Small intestine (tissue), 7 donors: ENCODE measurements around the gene RFPL1. TPM values are rescaled to one million over a fixed set of nuclear protein-coding genes. Genes with fewer than 3 reads are reported as not detected.

Source experiments
- DNase-seq, 2 donors: peaks; one replicate each; pipeline versions ENCODE4 v3.0.0 to v3.0.0-alpha.2; 2013
- FAIRE-seq: peaks from 2 replicates; lab custom pipeline; 2012; peaks lifted over from hg19 to GRCh38; lab: Jason Lieb, UNC
- H3K27ac ChIP-seq, 3 donors: one replicate each; pipeline ENCODE4 v1.5.1; 2013; ENCODE audit warnings: low read length in 2 of 3, mild to moderate bottlenecking in 2 of 3, control low read depth in 1 of 3, inconsistent platforms in 1 of 3, low read depth in 1 of 3, moderate library complexity in 1 of 3
- H3K27me3 ChIP-seq, 3 donors: one replicate each; pipeline ENCODE4 v1.6.1; 2013; ENCODE audit warnings: low read length in 3 of 3, inconsistent platforms in 1 of 3; ENCODE audit not compliant: control insufficient read depth in 3 of 3, insufficient read depth in 3 of 3
- H3K36me3 ChIP-seq, 3 donors: one replicate each; pipeline ENCODE4 v1.6.1; 2013; ENCODE audit warnings: low read length in 3 of 3, inconsistent platforms in 1 of 3, low read depth in 1 of 3, mild to moderate bottlenecking in 1 of 3, moderate library complexity in 1 of 3; ENCODE audit not compliant: control insufficient read depth in 3 of 3, insufficient read depth in 2 of 3
- H3K4me1 ChIP-seq, 3 donors: one replicate each; pipeline ENCODE4 v1.6.1; 2013; ENCODE audit warnings: low read length in 2 of 3, inconsistent platforms in 1 of 3, low read depth in 1 of 3, mild to moderate bottlenecking in 1 of 3, moderate library complexity in 1 of 3; ENCODE audit not compliant: control insufficient read depth in 3 of 3, insufficient read depth in 2 of 3
- H3K4me3 ChIP-seq, 3 donors: one replicate each; pipeline ENCODE4 v1.5.1; 2013; ENCODE audit warnings: low read length in 3 of 3, control low read depth in 1 of 3, inconsistent platforms in 1 of 3, low read depth in 1 of 3, mild to moderate bottlenecking in 1 of 3, moderate library complexity in 1 of 3
- H3K9me3 ChIP-seq, 2 donors: one replicate each; pipeline ENCODE4 v1.6.1; 2013; ENCODE audit warnings: low read depth in 1 of 2, low read length in 1 of 2; ENCODE audit not compliant: control insufficient read depth in 2 of 2, insufficient read depth in 1 of 2
- WGBS, 3 donors: extraction: QIAGEN DNeasy Blood & Tissue Kit; methylation state at CpG; one replicate each; pipeline ENCODE4 v1.1.7; 2013; 5-methylcytosine and 5-hydroxymethylcytosine counted together
- polyA plus RNA-seq, 4 donors: library from polyadenylated mRNA; stranded (reverse) in 3 of 4; unstranded in 1 of 4; fragments of 200-250 nt in 3 of 4; fragments of 120-200 nt in 1 of 4; gene quantifications; one replicate each; pipeline versions ENCODE4 v1.2.1 to v1.2.3, GENCODE V29; 2013
- donor health status: healthy with polysubstance abuse.
- donor health status: control.
- donor health status: control.
- donor health status: Bipolar disorder and iron deficiency.
- donor health status: healthy.

Gene RFPL1
- polyA plus RNA-seq, 4 donors: 0.04 to 0.43 TPM; not detected in 2

DNA sequence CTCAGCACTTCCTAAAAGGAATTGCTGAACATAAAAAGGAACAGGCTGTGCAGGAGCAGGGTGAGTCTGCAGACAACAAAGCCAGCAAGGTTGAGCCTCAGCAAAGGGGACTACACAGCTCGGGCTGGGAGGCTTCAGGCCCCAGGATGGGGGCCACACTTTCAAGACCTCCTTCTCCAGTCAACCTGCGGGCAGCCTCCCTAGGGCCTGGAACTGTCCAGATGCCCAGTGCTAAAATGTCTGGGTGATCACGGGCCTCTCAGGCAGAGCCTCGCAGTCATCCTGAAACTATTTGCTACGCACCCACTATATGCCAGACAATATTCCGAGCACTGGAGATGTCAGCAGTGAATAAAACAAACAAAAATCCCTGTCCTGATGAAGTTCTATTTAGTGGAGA, 37.7 kb downstream of the RFPL1 start:
- FAIRE-seq (no peak), DNase-seq (no peak)
- WGBS, 3 donors: 51 to 71% (median 54%) methylated on average over 6 of the region's 6 CpGs
- no peak overlapping the region for H3K4me3 ChIP-seq
- no peak overlapping the region for H3K27ac ChIP-seq
- peaks cover 0 to 26% (median 22%) of the 10 kb centered on the region in 3 donors for H3K27me3 ChIP-seq
- peaks cover 0 to 2% (median 0%) of the 10 kb centered on the region in 3 donors for H3K4me1 ChIP-seq
- peaks cover 0 to 2% of the 10 kb centered on the region in 2 donors for H3K9me3 ChIP-seq
- peaks cover 0 to 3% (median 0%) of the 10 kb centered on the region in 3 donors for H3K36me3 ChIP-seq

- Histone ChIP-seq H3K9me3 (peaks cover 0 to 2% of the 10 kb centered on the region in 2 donors), H3K36me3 (no peaks in the 10 kb centered on the region), H3K27ac (no peak overlapping the region), H3K4me3 (no peak overlapping the region), H3K27me3 (peaks cover 0 to 30% (median 25%) of the 10 kb centered on the region in 3 donors), H3K4me1 (peaks cover 0 to 10% (median 0%) of the 10 kb centered on the region in 3 donors)
- DNase-seq: no peak
- FAIRE-seq: no peak
- 18 to 36% (median 25%) methylated on average over 4 of the region's 4 CpGs for WGBS, 3 donors
Observed at GRCh38 chr22:29477723-29478318, 39.4 kb downstream of the RFPL1 start.

GRCh38 chr22:29478326-29479276, 40.2 kb downstream of the RFPL1 start:
- peak in 1 of 2 donors; percentile 49 for DNase-seq
- WGBS, 3 donors: 11 to 23% (median 18%) methylated on average over 21 of the region's 21 CpGs

GRCh38 chr22:29479417-29480261, 41.3 kb downstream of the RFPL1 start, which contains the start of gene NEFH:
NEFH (plus strand) TSS chr22:29480218; CDS start chr22:29480263, 45 bp downstream.
- Histone ChIP-seq H3K27ac (no peak within 1 kb of the TSS), H3K27me3 (peaks cover 0 to 30% (median 25%) of the 10 kb centered on the region in 3 donors), H3K4me1 (peaks cover 0 to 10% (median 0%) of the 10 kb centered on the region in 3 donors), H3K4me3 (peak within 1 kb of the TSS in 1 of 3 donors; percentile 27), H3K36me3 (peaks cover 0 to 4% (median 0%) of the 10 kb centered on the region in 3 donors), H3K9me3 (peaks cover 0 to 2% of the 10 kb centered on the region in 2 donors)
- DNase-seq (peak in 1 of 2 donors; percentile 46), FAIRE-seq (no peak)
- 9 to 13% (median 9%) methylated on average over 40 to 48 of the region's 48 CpGs for WGBS, 3 donors

More at GRCh38 chr22:29478326-29479276, 40.2 kb downstream of the RFPL1 start:
- Histone ChIP-seq H3K27ac (no peak overlapping the region), H3K4me3 (no peak overlapping the region), H3K27me3 (peaks cover 0 to 30% (median 25%) of the 10 kb centered on the region in 3 donors), H3K4me1 (peaks cover 0 to 10% (median 0%) of the 10 kb centered on the region in 3 donors), H3K9me3 (peaks cover 0 to 2% of the 10 kb centered on the region in 2 donors), H3K36me3 (peaks cover 0 to 2% (median 0%) of the 10 kb centered on the region in 3 donors)
- FAIRE-seq: no peak

DNA sequence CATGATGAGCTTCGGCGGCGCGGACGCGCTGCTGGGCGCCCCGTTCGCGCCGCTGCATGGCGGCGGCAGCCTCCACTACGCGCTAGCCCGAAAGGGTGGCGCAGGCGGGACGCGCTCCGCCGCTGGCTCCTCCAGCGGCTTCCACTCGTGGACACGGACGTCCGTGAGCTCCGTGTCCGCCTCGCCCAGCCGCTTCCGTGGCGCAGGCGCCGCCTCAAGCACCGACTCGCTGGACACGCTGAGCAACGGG, 41.8 kb downstream of the RFPL1 start:
- Histone ChIP-seq H3K4me3 (no peak overlapping the region), H3K9me3 (peaks cover 0 to 2% of the 10 kb centered on the region in 2 donors), H3K4me1 (peaks cover 0 to 10% (median 0%) of the 10 kb centered on the region in 3 donors), H3K36me3 (peaks cover 0 to 4% (median 0%) of the 10 kb centered on the region in 3 donors), H3K27ac (no peak overlapping the region), H3K27me3 (peaks cover 0 to 30% (median 25%) of the 10 kb centered on the region in 3 donors)
- FAIRE-seq (no peak), DNase-seq (no peak)
- 7 to 16% (median 15%) methylated on average over 20 to 39 of the region's 39 CpGs for WGBS, 3 donors

DNA sequence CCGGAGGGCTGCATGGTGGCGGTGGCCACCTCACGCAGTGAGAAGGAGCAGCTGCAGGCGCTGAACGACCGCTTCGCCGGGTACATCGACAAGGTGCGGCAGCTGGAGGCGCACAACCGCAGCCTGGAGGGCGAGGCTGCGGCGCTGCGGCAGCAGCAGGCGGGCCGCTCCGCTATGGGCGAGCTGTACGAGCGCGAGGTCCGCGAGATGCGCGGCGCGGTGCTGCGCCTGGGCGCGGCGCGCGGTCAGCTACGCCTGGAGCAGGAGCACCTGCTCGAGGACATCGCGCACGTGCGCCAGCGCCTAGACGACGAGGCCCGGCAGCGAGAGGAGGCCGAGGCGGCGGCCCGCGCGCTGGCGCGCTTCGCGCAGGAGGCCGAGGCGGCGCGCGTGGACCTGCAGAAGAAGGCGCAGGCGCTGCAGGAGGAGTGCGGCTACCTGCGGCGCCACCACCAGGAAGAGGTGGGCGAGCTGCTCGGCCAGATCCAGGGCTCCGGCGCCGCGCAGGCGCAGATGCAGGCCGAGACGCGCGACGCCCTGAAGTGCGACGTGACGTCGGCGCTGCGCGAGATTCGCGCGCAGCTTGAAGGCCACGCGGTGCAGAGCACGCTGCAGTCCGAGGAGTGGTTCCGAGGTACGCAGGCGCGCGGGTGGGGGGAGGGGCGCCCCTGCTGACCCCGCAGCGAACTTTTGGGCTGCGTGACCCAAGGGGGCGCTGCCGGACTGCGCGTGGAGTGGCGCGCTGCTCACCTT, 42.3 kb downstream of the RFPL1 start:
- H3K4me3 ChIP-seq: peak overlapping the region in 1 of 3 donors; percentile 27
- FAIRE-seq: no peak
- WGBS, 3 donors: 15 to 35% (median 34%) methylated on average over 83 to 107 of the region's 107 CpGs
- H3K27me3 ChIP-seq: peaks cover 0 to 30% (median 22%) of the 10 kb centered on the region in 3 donors
- peak in 1 of 2 donors; percentile 83 for DNase-seq
- no peak overlapping the region for H3K27ac ChIP-seq
- H3K9me3 ChIP-seq: peaks cover 0 to 2% of the 10 kb centered on the region in 2 donors
- peaks cover 0 to 10% (median 0%) of the 10 kb centered on the region in 3 donors for H3K4me1 ChIP-seq
- H3K36me3 ChIP-seq: peaks cover 0 to 8% (median 0%) of the 10 kb centered on the region in 3 donors

DNA sequence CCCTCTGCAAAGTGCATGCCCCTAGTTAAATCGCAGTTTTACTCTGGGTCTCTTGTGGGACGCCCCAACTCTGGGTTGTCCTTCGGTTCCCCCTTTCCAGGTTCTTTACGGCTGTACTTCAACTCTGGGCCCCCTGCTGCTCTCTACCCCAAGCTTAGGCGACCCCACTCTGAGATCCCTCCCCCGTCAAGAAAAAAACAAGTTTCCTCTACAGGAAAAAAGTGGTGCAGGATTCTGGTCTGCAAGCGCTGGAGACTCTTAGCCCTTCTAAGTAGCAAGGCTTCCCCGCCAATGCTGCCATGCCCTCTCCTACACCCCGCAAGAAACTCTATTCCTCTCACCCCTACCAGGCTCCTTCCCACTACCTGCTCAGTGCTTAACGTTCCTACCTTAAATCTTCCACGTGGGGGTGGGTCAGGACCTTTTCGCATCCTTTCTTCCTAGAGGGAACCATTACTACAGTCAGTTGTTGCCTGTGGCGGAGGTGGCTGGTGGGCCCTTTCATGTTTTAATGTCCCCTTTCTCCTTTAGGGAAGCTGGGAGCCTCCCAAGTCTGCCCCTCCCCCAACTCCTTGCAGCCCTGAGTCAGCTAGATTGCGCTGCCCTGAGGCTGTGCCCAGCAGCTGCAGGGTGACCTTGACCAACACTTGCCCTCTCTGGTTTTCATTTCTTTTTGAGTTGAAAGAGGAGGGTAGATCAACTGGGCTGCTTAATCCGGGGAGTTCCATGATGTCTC, 43.0 kb downstream of the RFPL1 start:
- Histone ChIP-seq H3K27ac (no peak overlapping the region), H3K27me3 (peaks cover 0 to 28% (median 22%) of the 10 kb centered on the region in 3 donors), H3K9me3 (peaks cover 0 to 2% of the 10 kb centered on the region in 2 donors), H3K4me1 (peaks cover 0 to 10% (median 0%) of the 10 kb centered on the region in 3 donors), H3K36me3 (peaks cover 0 to 10% (median 0%) of the 10 kb centered on the region in 3 donors), H3K4me3 (peak overlapping the region in 1 of 3 donors; percentile 27)
- whole genome bisulfite sequencing, 3 donors: 19 to 34% (median 32%) methylated on average over 15 of the region's 15 CpGs
- peak in 1 of 2 donors; percentile 31 for DNase-seq
- FAIRE-seq: no peak
